ENCODE measurements around the gene PKHD1. TPM values are rescaled to one million over a fixed set of nuclear protein-coding genes. Genes with fewer than 3 reads are reported as not detected.

PKHD1 gene
- polyA plus RNA-seq, 1 of the 3 experiments (the other 2 are of a cell fraction) = not detected

DNA sequence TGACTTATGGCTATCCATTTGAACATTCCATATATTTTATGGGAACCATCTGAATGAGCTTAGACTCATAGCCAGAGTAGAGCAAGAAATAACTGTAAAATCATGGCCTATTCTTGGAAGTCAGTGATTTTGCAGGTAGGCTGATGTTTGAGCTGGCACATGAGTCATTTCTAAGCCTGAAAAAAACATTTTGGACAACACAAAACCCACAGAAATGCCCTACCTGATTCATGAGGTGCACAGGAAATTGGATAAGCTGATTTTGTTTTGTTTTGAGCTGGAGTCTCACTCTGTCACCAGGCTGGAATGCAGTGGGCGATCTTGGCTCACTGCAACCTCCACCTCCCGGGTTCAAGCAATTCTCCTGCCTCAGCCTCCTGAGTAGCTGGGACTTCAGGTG lies 443.0 kb downstream of the PKHD1 start:
- Histone ChIP-seq H4K20me1 (ENCODE audit: insufficient read depth) (no peaks in the 10 kb centered on the region), H3K9me2 (no peaks in the 10 kb centered on the region), H3K4me1 (ENCODE audit: control insufficient read depth in 1 of 2, insufficient read depth in 2 of 2, low read depth in 1 of 2, low read length in 1 of 2) (no peaks in the 10 kb centered on the region; a peak in 1 of 4 replicates), H3K9me3 (no peaks in the 10 kb centered on the region), H3K79me2 (ENCODE audit: insufficient read depth) (no peaks in the 10 kb centered on the region), H3F3A (replicated peaks; ENCODE audit: insufficient read depth) (no peaks in the 10 kb centered on the region), H3K4me3 (ENCODE audit: low read depth in 2 of 2, low read length in 1 of 2) (no peak overlapping the region), H3K27ac (ENCODE audit: low read depth in 2 of 2, low read length in 1 of 2) (no peak overlapping the region), H3K9ac (no peak overlapping the region), H3K27me3 (ENCODE audit: insufficient read depth) (no peaks in the 10 kb centered on the region), H3K36me3 (replicated peaks in 1 of 2; ENCODE audit: control insufficient read depth in 1 of 2, insufficient read depth in 2 of 2, low read length in 1 of 2) (no peaks in the 10 kb centered on the region), H2AFZ (ENCODE audit: low read depth) (no peak overlapping the region), H3K4me2 (no peak overlapping the region)
- TF ChIP-seq RXRA (IDR thresholded peaks at IDR 0.05; ENCODE audit: borderline replicate concordance, low read depth) (no peak), RAD21 (IDR thresholded peaks at IDR 0.05; ENCODE audit: low read length) (no peak), NRF1 (IDR thresholded peaks at IDR 0.05; ENCODE audit: low read depth, low read length) (no peak), FOSL2 (IDR thresholded peaks at IDR 0.05; ENCODE audit: borderline replicate concordance, low read depth) (no peak), RFX5 (IDR thresholded peaks at IDR 0.05; ENCODE audit: low read length) (no peak), TAF1 (IDR thresholded peaks at IDR 0.05; ENCODE audit: borderline replicate concordance, low read depth, low read length) (no peak)
- TF ChIP-seq, protein P1, sequence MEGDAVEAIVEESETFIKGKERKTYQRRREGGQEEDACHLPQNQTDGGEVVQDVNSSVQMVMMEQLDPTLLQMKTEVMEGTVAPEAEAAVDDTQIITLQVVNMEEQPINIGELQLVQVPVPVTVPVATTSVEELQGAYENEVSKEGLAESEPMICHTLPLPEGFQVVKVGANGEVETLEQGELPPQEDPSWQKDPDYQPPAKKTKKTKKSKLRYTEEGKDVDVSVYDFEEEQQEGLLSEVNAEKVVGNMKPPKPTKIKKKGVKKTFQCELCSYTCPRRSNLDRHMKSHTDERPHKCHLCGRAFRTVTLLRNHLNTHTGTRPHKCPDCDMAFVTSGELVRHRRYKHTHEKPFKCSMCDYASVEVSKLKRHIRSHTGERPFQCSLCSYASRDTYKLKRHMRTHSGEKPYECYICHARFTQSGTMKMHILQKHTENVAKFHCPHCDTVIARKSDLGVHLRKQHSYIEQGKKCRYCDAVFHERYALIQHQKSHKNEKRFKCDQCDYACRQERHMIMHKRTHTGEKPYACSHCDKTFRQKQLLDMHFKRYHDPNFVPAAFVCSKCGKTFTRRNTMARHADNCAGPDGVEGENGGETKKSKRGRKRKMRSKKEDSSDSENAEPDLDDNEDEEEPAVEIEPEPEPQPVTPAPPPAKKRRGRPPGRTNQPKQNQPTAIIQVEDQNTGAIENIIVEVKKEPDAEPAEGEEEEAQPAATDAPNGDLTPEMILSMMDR (IDR thresholded peaks at IDR 0.05) = no peak
- DNase-seq = no peak
- ChIA-PET CTCF (interaction anchor here (1.0 kb wide), 1 partner anchor 10 kb away, joined by 3 read pairs; no protein-coding TSS in a partner anchor), POLR2A (no interaction called here)
- WGBS (ENCODE audit: low lambda C conversion rate) = 64% methylated on average over 2 of the region's 2 CpGs

DNA sequence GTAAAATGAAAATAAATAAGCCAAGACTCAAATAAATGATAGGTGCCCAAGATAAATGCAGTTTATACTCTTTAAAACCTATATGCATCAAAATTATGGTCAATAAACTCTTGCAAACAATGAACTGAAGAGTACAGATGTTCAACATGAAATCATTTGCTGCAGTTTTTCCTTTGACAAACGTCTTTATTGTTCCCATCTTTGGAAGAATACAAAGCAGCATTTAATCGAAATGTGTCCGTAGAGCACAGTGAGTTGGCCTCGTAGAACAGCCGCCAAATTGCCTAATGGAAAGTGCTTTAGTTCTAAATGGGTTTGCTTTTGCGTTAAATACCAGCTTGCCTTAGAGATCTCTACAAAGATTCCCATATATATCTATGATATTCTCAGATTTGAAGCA lies 447.4 kb downstream of the PKHD1 start:
- no peak for DNase-seq
- Histone ChIP-seq H4K20me1 (ENCODE audit: insufficient read depth) (no peaks in the 10 kb centered on the region), H3K4me1 (ENCODE audit: control insufficient read depth in 1 of 2, insufficient read depth in 2 of 2, low read depth in 1 of 2, low read length in 1 of 2) (no peaks in the 10 kb centered on the region; a peak in 1 of 4 replicates), H3K9ac (no peak overlapping the region), H2AFZ (ENCODE audit: low read depth) (no peak overlapping the region), H3K27me3 (ENCODE audit: insufficient read depth) (no peaks in the 10 kb centered on the region), H3K4me2 (no peak overlapping the region), H3K36me3 (replicated peaks in 1 of 2; ENCODE audit: control insufficient read depth in 1 of 2, insufficient read depth in 2 of 2, low read length in 1 of 2) (no peaks in the 10 kb centered on the region), H3K79me2 (ENCODE audit: insufficient read depth) (no peaks in the 10 kb centered on the region), H3F3A (replicated peaks; ENCODE audit: insufficient read depth) (no peaks in the 10 kb centered on the region), H3K27ac (ENCODE audit: low read depth in 2 of 2, low read length in 1 of 2) (no peak overlapping the region; a peak in 1 of 4 replicates), H3K9me2 (no peaks in the 10 kb centered on the region), H3K4me3 (ENCODE audit: low read depth in 2 of 2, low read length in 1 of 2) (no peak overlapping the region), H3K9me3 (no peaks in the 10 kb centered on the region)
- WGBS (ENCODE audit: low lambda C conversion rate) = 57% methylated on average over 6 of the region's 6 CpGs
- ChIA-PET CTCF (no interaction called here), POLR2A (no interaction called here)
- TF ChIP-seq RAD21 (IDR thresholded peaks at IDR 0.05; ENCODE audit: low read length) (no peak), FOXM1 (IDR thresholded peaks at IDR 0.05; ENCODE audit: low read depth) (no peak), TEAD4 (IDR thresholded peaks at IDR 0.05; ENCODE audit: borderline replicate concordance, insufficient read depth) (no peak), RXRA (IDR thresholded peaks at IDR 0.05; ENCODE audit: borderline replicate concordance, low read depth) (no peak), EP300 (IDR thresholded peaks at IDR 0.05; ENCODE audit: borderline replicate concordance in 1 of 2, low read depth in 1 of 2, low read length in 1 of 2) (no peak), GATA2 (CRISPR knock-in tag; IDR thresholded peaks at IDR 0.05) (no peak), ELF1 (IDR thresholded peaks at IDR 0.05) (no peak), EZH2phosphoT487 (IDR thresholded peaks at IDR 0.05; ENCODE audit: borderline replicate concordance, low read depth) (no peak)
- TF ChIP-seq, protein P2, sequence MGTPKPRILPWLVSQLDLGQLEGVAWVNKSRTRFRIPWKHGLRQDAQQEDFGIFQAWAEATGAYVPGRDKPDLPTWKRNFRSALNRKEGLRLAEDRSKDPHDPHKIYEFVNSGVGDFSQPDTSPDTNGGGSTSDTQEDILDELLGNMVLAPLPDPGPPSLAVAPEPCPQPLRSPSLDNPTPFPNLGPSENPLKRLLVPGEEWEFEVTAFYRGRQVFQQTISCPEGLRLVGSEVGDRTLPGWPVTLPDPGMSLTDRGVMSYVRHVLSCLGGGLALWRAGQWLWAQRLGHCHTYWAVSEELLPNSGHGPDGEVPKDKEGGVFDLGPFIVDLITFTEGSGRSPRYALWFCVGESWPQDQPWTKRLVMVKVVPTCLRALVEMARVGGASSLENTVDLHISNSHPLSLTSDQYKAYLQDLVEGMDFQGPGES (IDR thresholded peaks at IDR 0.05; ENCODE audit: low read depth, low read length) = no peak
- TF ChIP-seq, protein P3, sequence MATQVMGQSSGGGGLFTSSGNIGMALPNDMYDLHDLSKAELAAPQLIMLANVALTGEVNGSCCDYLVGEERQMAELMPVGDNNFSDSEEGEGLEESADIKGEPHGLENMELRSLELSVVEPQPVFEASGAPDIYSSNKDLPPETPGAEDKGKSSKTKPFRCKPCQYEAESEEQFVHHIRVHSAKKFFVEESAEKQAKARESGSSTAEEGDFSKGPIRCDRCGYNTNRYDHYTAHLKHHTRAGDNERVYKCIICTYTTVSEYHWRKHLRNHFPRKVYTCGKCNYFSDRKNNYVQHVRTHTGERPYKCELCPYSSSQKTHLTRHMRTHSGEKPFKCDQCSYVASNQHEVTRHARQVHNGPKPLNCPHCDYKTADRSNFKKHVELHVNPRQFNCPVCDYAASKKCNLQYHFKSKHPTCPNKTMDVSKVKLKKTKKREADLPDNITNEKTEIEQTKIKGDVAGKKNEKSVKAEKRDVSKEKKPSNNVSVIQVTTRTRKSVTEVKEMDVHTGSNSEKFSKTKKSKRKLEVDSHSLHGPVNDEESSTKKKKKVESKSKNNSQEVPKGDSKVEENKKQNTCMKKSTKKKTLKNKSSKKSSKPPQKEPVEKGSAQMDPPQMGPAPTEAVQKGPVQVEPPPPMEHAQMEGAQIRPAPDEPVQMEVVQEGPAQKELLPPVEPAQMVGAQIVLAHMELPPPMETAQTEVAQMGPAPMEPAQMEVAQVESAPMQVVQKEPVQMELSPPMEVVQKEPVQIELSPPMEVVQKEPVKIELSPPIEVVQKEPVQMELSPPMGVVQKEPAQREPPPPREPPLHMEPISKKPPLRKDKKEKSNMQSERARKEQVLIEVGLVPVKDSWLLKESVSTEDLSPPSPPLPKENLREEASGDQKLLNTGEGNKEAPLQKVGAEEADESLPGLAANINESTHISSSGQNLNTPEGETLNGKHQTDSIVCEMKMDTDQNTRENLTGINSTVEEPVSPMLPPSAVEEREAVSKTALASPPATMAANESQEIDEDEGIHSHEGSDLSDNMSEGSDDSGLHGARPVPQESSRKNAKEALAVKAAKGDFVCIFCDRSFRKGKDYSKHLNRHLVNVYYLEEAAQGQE (IDR thresholded peaks at IDR 0.05; ENCODE audit: low read depth, low read length) = no peak

Measured in SK-N-SH (cell line).